ENCODE results near the gene FAM53B.
A peak's percentile ranks its signal among the peaks of the same experiment; 100 is the strongest.

The FAM53B gene

DNA sequence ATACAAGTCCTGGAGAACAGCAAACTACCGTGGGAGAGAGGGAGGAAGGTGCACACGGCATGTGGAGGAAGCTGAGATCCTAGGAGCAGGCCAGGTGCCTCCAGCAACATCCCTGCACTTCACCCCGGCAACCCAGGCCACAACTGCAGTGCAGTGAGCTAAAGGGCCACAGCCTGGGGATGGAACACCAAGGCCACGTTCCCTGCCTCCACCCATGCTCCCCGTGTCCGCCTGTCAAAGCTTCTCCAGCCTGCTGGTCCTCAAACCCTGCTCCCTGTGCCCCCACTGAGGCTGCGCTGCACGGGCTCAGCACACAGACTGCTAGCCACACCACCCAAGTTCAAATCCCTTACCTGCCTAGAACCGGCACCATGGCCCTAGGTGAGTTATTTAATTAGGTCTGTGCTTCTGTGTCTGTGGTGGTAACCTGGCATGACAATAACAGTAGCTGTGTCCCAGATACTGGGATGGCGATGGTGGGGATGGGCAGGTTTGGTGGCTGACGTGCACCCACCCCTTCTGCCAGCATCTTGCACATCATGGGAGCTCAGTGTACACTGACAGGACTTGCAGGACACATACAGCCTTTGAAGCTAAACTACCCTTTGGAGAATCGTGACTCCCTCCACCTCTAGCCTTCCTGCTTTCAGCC lies 85.5 kb downstream of the FAM53B start:
- DNase-seq: no peak

DNA sequence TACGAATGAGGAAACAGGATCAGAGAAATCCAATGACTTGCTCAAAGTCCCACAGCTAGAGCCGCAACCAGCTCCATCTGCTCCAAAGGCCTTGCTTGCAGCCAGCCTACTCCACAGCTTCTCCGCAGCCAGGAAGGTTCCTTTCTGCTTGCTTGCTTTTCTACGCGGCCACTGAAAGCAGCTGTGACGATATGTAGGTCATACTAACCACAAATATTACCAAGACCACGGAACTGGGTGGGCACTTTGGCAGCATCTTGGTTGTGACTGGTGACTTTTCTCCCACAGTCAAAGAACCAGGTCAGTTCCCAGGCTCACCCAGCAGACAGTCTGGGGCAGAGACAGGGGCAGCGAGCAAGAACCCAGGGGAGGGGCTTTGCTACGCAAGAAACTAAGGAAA lies 86.4 kb downstream of the FAM53B start:
- DNase-seq: no peak

DNA sequence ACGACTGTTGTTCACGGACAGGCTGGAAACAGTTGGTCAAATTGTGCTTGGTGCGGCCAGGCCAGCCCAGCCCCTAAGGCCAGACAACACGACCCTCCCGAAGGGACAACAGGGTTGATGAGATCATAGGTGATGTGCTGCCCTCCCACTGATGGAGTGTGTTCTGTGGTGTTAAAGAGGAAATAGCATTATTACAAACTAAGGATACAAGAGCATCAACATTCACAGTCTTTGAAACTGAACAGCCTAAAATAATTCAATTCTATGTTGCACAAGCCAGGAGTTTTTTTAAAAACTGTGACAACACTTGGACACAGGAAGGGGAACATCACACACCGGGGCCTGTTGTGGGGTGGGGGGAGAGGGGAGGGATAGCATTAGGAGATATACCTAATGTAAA lies 87.6 kb downstream of the FAM53B start:
- DNase-seq: no peak

- DNase-seq: no peak
These were observed 88.1 kb downstream of the FAM53B start for GRCh38 chr10:124656113-124656490.

GRCh38 chr10:124655191-124656112 lies 88.7 kb downstream of the FAM53B start:
- DNase-seq: no peak

- no peak for DNase-seq
These were observed 89.5 kb downstream of the FAM53B start for GRCh38 chr10:124654686-124655085.

DNA sequence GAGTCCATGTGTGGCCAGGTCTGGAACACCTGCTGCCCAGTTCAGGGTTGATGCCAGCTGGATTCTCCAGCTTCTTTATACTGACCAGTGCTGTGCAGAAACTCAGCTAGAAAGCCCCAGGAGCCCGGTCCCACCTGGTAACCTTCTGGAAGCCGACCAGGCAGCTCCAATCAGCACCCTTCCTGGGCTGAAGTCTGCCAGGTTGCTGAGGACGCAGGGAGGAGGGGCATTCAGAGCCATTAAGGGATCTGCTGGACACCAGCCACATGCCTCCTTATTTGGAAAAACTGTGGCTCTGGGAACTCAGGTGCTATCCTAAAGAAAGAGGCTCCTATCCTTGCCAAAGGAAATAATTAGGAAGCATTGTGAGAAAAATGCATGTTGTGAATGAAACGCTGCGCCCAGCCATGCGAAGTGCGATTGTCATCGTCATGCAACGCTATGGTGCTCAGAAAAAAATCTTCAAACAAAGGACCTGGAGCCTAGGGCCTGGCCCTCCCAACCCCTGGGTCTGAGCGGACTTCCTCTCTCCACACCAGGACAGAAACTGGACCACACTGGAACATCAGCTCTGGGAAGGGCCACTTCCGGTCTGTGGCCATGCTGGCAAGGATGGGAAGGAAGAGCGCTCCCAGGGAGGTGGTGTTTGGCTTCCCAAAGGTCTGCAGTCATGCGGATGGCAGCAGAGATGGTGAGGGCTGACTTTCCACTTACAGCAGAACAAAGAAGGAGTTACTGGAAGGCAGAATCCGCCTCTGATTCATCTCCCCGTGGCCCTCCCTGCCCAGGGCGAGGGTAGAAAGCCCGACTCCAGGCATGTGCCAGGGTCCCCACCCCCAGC lies 90.1 kb downstream of the FAM53B start:
- no peak for DNase-seq

GRCh38 chr10:124653311-124653710 lies 90.9 kb downstream of the FAM53B start:
- no peak for DNase-seq

- no peak for DNase-seq
These were observed 91.5 kb downstream of the FAM53B start for GRCh38 chr10:124652701-124653100.

DNA sequence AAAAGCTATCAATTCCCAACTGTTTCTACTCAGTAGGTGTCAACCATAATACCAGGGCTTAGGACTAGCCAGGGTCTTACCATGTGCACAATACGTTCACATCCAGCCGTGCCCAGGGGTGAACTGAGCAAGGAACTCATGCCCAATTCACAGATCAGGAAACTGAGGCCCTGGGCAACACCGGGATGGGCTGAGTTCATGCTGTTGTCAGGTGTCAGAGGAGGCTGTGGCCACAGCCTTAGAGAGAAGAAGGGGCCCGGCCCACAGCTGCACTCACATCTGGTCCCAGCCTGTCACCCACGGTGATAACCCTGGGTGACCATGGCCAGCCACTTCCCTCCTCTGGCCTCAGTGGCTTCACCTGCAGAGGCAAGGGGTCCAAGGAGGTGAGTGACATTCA lies 92.0 kb downstream of the FAM53B start:
- no peak for DNase-seq

- no peak for DNase-seq
These were observed 92.7 kb downstream of the FAM53B start for GRCh38 chr10:124651402-124651891.

- no peak for DNase-seq
These were observed 93.3 kb downstream of the FAM53B start for GRCh38 chr10:124650820-124651401.

GRCh38 chr10:124650263-124650662 lies 93.9 kb downstream of the FAM53B start:
- no peak for DNase-seq

- peak; percentile 64 for DNase-seq
These were observed 95.0 kb downstream of the FAM53B start for GRCh38 chr10:124649214-124649613.

DNA sequence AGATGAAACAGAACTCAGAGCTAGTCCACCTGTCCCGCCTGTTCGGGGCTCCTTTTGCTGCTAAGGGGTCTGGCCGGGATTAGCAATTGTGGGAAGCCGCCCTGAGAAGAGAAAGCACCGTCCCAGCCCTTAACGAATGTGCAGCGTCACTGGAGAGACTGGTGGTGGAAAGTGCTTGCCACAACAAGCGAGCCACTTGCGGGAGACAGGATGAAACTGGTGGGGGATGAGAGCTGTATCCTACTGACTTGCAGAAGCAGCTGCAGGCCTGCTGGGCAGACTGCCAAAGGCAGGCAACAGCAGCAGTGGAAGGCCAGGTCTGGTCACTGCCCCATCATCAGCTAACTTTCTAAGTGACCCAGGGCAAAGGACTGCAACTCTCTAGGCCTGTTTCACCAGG lies 95.4 kb downstream of the FAM53B start:
- DNase-seq: peak; percentile 96

- DNase-seq: no peak
These were observed 96.1 kb downstream of the FAM53B start for GRCh38 chr10:124648131-124648475.

DNA sequence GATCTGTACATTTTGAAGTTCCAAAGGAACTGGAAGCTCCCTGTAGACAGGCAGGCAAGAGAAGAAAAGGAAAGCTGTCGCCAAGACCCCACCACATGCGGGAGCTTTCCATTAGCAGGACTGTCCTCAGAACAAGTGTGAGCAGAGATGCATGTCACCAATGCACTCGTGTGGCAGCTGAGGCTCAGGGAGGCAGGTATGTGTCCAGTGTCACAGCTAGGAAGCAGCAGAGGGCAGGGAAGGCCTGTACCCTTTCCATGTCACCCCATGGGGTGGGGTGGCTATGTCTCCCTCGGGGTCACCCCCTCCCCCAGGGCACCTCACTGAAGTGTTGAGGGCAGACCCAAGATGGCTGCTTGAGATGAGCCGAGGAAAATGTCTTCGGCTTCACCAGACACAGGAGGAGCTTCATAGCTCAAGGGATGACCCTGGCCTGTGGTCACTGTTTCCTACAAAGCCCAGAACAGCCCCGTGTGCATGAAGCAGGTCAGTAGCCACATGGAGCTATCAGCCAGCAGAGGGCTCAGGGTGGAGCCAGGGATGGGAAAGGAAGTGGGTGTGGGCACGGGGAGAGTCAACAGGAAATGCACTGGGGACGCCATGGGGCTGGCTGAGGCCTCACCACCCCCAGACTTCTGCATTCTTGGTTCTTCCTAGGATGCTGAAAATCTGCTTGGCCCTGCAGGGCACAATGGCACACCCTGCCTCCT lies 96.6 kb downstream of the FAM53B start:
- peak; percentile 35 for DNase-seq

GRCh38 chr10:124646483-124647352 lies 97.5 kb downstream of the FAM53B start:
- no peak for DNase-seq

GRCh38 chr10:124645467-124646095 lies 98.6 kb downstream of the FAM53B start:
- DNase-seq: no peak

GRCh38 chr10:124644771-124645415 lies 99.3 kb downstream of the FAM53B start:
- DNase-seq: no peak
